ENCODE data around the gene DOK7. TPM values are rescaled to one million over a fixed set of nuclear protein-coding genes. Genes with fewer than 3 reads are reported as not detected.

DOK7 gene
- polyA plus RNA-seq, 1 donor (not counting 4 experiments of a cell fraction or from before 2014, with no cell fraction given) = 0.13 TPM

GRCh38 chr4:3443750-3444309 lies 19.3 kb upstream of the DOK7 start:
- TF ChIP-seq EZH2 (IDR thresholded peaks at IDR 0.05; ENCODE audit: low read length) (no peak), CTCF (optimal IDR thresholded peaks at IDR 0.05 in 1 of 3, IDR thresholded peaks at IDR 0.05 in 1 of 3, conservative IDR thresholded peaks at IDR 0.05 in 1 of 3; ENCODE audit: extremely low read depth in 1 of 3, insufficient read depth in 2 of 3, low read length in 3 of 3) (no peak)
- DNase-seq (ENCODE audit: low read depth, low spot score) (no peak), FAIRE-seq (no peak)
- Histone ChIP-seq H3K4me1 (ENCODE audit: control insufficient read depth, extremely low read depth, insufficient read depth, low read length) (peaks cover 12% of the 10 kb centered on the region), H3K4me3 (ENCODE audit: control insufficient read depth in 2 of 3, extremely low read depth in 1 of 3, insufficient read depth in 2 of 3, low read depth in 1 of 3, low read length in 3 of 3) (no peak overlapping the region), H2AFZ (ENCODE audit: control insufficient read depth, low read length) (no peak overlapping the region), H3K9me1 (ENCODE audit: control insufficient read depth, extremely low read depth, insufficient read depth, low read length) (no peaks in the 10 kb centered on the region), H3K79me2 (ENCODE audit: control insufficient read depth, insufficient read depth, low read length) (no peaks in the 10 kb centered on the region), H3K27me3 (ENCODE audit: control insufficient read depth, extremely low read depth, insufficient read depth, low read length) (no peaks in the 10 kb centered on the region), H3K9ac (ENCODE audit: control insufficient read depth, extremely low read depth, insufficient read depth, low read length) (no peak overlapping the region), H3K27ac (ENCODE audit: control insufficient read depth, insufficient read depth, low read length) (no peak overlapping the region), H4K20me1 (ENCODE audit: control insufficient read depth, extremely low read depth, insufficient read depth, low read length) (no peaks in the 10 kb centered on the region), H3K4me2 (ENCODE audit: control insufficient read depth, extremely low read depth, insufficient read depth, low read depth, low read length) (no peak overlapping the region), H3K36me3 (ENCODE audit: control insufficient read depth in 2 of 2, extremely low read depth in 1 of 2, insufficient read depth in 2 of 2, low read length in 2 of 2) (no peaks in the 10 kb centered on the region), H3K9me3 (ENCODE audit: control insufficient read depth, low read depth, low read length) (no peaks in the 10 kb centered on the region)
- dilution Hi-C loops (cut with MboI; ENCODE audit: extremely low pct_ligation_motif_present, low sequenced_read_pairs) = no loop called here

DNA sequence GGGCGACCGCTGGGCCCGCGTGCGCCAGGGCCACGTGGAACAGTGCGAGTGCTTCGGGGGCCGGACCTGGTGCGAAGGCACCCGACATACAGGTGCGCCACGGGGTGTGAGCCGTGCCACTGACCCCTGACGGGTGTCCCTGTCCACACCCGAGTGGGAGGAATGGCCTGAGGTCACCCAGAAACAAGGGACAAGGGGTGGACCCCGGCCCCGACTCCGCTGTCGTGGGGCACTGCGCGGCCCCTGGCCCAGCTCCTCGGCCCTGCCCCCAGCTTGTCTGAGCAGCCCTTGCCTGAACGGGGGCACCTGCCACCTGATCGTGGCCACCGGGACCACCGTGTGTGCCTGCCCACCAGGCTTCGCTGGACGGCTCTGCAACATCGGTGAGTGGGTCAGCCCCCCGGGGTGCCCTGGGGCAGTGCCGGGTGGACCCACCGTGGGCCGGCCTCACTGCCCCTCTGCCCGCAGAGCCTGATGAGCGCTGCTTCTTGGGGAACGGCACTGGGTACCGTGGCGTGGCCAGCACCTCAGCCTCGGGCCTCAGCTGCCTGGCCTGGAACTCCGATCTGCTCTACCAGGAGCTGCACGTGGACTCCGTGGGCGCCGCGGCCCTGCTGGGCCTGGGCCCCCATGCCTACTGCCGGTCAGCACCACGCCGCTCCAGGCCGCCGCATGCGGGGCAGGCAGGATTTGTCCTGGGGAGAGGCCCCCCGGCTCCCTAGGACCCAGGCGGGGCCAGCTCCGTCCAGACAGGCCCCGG lies 18.6 kb upstream of the DOK7 start:
- Histone ChIP-seq H3K27ac (ENCODE audit: control insufficient read depth, insufficient read depth, low read length) (no peak overlapping the region), H3K4me1 (ENCODE audit: control insufficient read depth, extremely low read depth, insufficient read depth, low read length) (peaks cover 12% of the 10 kb centered on the region), H3K36me3 (ENCODE audit: control insufficient read depth in 2 of 2, extremely low read depth in 1 of 2, insufficient read depth in 2 of 2, low read length in 2 of 2) (no peaks in the 10 kb centered on the region), H4K20me1 (ENCODE audit: control insufficient read depth, extremely low read depth, insufficient read depth, low read length) (no peaks in the 10 kb centered on the region), H2AFZ (ENCODE audit: control insufficient read depth, low read length) (no peak overlapping the region), H3K4me3 (ENCODE audit: control insufficient read depth in 2 of 3, extremely low read depth in 1 of 3, insufficient read depth in 2 of 3, low read depth in 1 of 3, low read length in 3 of 3) (no peak overlapping the region), H3K9ac (ENCODE audit: control insufficient read depth, extremely low read depth, insufficient read depth, low read length) (no peak overlapping the region), H3K9me1 (ENCODE audit: control insufficient read depth, extremely low read depth, insufficient read depth, low read length) (no peaks in the 10 kb centered on the region), H3K9me3 (ENCODE audit: control insufficient read depth, low read depth, low read length) (no peaks in the 10 kb centered on the region), H3K79me2 (ENCODE audit: control insufficient read depth, insufficient read depth, low read length) (no peaks in the 10 kb centered on the region), H3K27me3 (ENCODE audit: control insufficient read depth, extremely low read depth, insufficient read depth, low read length) (no peaks in the 10 kb centered on the region), H3K4me2 (ENCODE audit: control insufficient read depth, extremely low read depth, insufficient read depth, low read depth, low read length) (no peak overlapping the region)
- DNase-seq (ENCODE audit: low read depth, low spot score) (no peak), FAIRE-seq (no peak)
- no peak for TF ChIP-seq CTCF (optimal IDR thresholded peaks at IDR 0.05 in 1 of 3, IDR thresholded peaks at IDR 0.05 in 1 of 3, conservative IDR thresholded peaks at IDR 0.05 in 1 of 3; ENCODE audit: extremely low read depth in 1 of 3, insufficient read depth in 2 of 3, low read length in 3 of 3)
- TF ChIP-seq EZH2 (IDR thresholded peaks at IDR 0.05; ENCODE audit: low read length) = no peak
- dilution Hi-C loops (cut with MboI; ENCODE audit: extremely low pct_ligation_motif_present, low sequenced_read_pairs) = no loop called here
